Fibroblast of mammary gland (primary cell): Measurements from ENCODE around the gene PROCA1.
A peak's percentile ranks its signal among the peaks of the same experiment; 100 is the strongest.

ENCODE experiments used
- DNase-seq: peaks from one replicate; pipeline ENCODE4 v3.0.0-alpha.2; 2010; ENCODE audit warnings: low read depth
- H3K4me3 ChIP-seq: 2 replicates; pipeline ENCODE4 v1.5.1; 2011; ENCODE audit warnings: low read depth, mild to moderate bottlenecking, low read length, moderate library complexity; ENCODE audit not compliant: control insufficient read depth
- CTCF ChIP-seq: conservative IDR thresholded peaks from 2 replicates; pipeline ENCODE4 v1.5.1; 2011; ENCODE audit warnings: low read depth, low read length, inconsistent platforms; ENCODE audit not compliant: control insufficient read depth, insufficient read depth

PROCA1 gene

GRCh38 chr17:28675980-28676379, 35.7 kb downstream of the PROCA1 start:
- TF ChIP-seq CTCF, result no peak
- no peak for DNase-seq
- no peak overlapping the region for H3K4me3 ChIP-seq

- DNase-seq, result no peak
- H3K4me3 ChIP-seq, result no peak overlapping the region
Measured at GRCh38 chr17:28675490-28675889, 36.2 kb downstream of the PROCA1 start.

GRCh38 chr17:28669918-28670317, 41.8 kb downstream of the PROCA1 start:
- H3K4me3 ChIP-seq, result no peak overlapping the region
- no peak for TF ChIP-seq CTCF
- DNase-seq, result no peak

More at GRCh38 chr17:28675490-28675889, 36.2 kb downstream of the PROCA1 start:
- TF ChIP-seq CTCF, result no peak

- H3K4me3 ChIP-seq, result no peak overlapping the region
- no peak for TF ChIP-seq CTCF
- DNase-seq, result no peak
Measured at GRCh38 chr17:28667870-28668269, 43.8 kb downstream of the PROCA1 start.

- H3K4me3 ChIP-seq, result no peak overlapping the region
- DNase-seq, result no peak
- TF ChIP-seq CTCF, result no peak
Measured at GRCh38 chr17:28665994-28666393, 45.7 kb downstream of the PROCA1 start.

GRCh38 chr17:28663723-28664122, 48.0 kb downstream of the PROCA1 start:
- no peak overlapping the region for H3K4me3 ChIP-seq
- no peak for TF ChIP-seq CTCF
- DNase-seq, result no peak

- TF ChIP-seq CTCF, result no peak
- peak overlapping the region; percentile 99 for H3K4me3 ChIP-seq
- no peak for DNase-seq
Measured at GRCh38 chr17:28662527-28662829, 49.2 kb downstream of the PROCA1 start.
